ENCODE results near the gene NFKBIL1.

GRCh38 chr6:31582230-31582643 is 34.8 kb downstream of the NFKBIL1 start, which contains the start of gene LTB:
- TF ChIP-seq CTCF (conservative IDR thresholded peaks at IDR 0.05; ENCODE audit: low read length) (no peak), EZH2phosphoT487 (IDR thresholded peaks at IDR 0.05; ENCODE audit: borderline replicate concordance, low read depth, low read length) (no peak)

Measured in OCI-LY7 (cell line).